ENCODE measurements around the gene CDK5R1.
"Not testable (repeated sequence)": the region's sequence is repeated elsewhere in the genome, so short reads cannot be mapped to it uniquely, and the experiment has no call there.

The CDK5R1 gene

GRCh38 chr17:32519228-32520103, 32.7 kb downstream of the CDK5R1 start:
- DNase-seq: peak; percentile 67 to 68

DNA sequence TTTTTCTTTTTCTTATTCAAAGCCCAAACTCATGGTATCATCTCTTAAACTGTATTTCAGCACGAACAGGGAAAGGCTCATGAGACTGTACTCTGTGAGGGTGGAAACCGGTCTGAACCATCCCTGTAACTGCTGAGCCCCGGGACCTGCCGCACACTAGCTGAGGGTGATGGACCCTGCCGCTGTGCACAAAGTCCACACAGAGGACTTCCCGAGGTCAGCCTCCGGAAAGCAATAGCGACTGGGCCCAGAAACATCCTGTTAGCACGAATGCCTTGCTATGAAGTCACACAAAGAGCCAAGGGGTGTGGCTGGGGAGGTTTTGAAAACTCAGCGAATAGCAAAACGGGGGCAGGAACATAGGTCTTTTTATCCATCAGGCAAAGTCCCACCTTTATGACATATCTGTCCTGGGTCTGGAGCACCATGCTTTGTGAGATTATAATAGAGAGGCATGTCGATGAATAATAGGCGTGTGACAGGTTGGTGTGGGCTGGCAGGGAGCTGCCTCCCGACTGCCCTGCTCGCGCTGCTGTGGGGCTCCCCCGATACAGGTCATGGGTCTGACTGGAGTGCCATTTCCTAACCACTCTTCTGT, 33.4 kb downstream of the CDK5R1 start:
- DNase-seq: peak; percentile 32 to 34

DNA sequence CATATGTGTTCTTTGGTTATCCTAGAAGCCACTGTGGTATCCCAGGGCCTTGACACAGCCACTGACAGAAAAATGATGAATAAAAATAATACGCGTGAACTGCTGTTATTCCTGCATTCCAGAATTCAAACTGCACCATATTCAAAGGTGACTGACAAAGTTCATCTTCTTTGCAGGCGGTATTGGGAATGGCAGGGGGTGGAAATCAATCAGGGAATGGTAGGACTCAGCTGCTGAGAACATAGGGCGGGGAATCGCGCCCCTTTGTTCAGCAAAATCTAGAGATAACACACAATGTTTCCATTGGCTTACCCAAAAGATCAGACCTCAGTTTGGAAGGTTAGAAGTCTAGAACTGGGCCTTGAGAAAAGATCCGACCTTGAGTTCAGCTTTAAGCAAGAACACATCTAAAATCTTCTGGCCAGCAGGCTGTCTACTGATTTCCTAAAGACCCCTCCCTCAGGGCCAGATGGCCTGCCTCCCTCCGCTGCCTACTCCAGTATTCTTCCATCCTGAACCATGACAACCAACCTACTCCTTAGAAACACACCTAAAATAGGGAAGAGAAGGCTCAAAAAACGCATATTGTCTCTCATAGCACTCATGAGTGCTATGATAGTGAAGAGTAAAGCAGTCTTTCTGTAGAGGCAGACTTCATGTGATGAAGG, 34.1 kb downstream of the CDK5R1 start:
- DNase-seq: no peak

DNA sequence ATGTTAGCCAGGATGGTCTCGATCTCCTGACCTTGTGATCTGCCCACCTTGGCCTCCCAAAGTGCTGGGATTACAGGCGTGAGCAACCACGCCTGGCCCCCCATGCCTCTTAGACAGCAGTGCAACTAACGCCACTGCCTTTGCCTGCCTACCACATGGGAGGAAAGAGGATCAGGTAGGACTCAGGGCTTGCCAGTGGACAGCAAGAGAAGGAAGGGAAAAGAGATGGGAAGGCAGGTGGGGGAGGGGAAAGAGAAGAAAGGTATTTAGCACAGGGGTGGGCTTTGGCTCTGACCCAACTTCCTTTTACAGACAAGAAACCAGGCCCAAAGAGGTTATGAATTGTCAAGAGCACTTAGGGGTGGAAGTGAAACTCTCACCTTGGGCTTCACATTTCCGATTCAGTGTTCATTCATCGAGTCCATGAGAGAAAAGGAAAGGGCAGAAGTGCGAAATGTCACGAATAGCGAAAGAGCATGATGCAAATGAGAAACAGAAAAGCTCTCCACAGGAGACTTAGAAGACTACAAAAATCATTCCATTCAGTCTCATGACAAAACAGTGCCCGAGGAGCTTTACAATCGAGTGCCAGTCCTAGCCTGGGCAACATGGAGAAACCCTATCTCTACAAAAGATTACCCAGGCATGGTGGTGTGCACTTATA, 36.4 kb downstream of the CDK5R1 start:
- no peak for DNase-seq

GRCh38 chr17:32523827-32524552, 37.2 kb downstream of the CDK5R1 start:
- DNase-seq: no peak

DNA sequence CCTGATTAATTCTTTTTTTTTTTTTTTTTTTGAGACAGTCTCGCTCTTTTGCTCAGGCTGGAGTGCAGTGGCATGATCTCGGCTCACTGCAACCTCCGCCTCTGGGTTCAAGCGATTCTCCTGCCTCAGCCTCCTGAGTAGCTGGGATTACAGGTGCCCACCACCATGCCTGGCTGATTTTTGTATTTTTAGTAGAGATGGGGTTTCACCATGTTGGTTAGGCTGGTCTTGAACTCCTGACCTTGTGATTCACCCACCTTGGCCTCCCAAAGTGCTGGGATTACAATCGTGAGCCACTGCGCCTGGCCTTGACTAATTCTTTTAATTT, 37.7 kb downstream of the CDK5R1 start:
- not testable (repeated sequence) for DNase-seq

DNA sequence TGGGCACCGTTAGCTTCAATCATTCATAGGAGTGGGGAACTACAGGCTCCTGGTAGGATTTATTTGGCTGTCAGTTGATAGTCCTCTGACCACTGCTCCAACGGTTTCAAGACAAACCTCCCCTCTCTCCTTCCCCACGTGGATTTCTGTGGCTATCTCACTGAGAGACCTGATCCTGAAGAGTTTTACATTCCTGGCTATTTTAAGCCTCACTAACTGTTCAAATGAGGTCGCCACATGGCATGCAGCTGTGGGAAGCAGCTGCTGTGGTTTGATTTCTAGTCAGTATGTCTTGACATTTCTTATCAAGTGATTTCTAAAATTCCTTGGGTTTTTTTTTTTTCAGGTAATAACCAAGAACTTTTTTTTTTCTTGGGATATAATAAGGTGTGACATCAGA, 38.3 kb downstream of the CDK5R1 start:
- DNase-seq: no peak

DNA sequence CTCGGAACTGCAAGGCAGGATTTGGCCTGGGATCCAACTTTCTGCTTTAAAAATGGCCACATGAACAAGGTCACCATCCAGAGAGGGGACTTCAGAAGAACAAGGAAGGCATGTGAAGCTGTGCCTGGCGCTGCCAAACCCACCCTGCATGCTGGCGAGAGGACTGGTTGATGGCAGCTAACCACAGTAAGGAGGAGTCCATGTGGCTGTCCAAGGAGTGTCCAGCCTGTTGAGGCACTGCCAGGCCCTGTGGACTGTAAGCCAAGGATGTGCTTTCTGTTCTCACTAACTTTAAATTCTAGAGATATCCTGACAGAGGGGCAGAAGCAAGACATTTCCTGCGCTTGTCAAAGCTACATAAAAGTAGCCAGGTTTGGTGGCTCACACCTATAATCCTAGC, 40.4 kb downstream of the CDK5R1 start:
- DNase-seq: no peak

DNA sequence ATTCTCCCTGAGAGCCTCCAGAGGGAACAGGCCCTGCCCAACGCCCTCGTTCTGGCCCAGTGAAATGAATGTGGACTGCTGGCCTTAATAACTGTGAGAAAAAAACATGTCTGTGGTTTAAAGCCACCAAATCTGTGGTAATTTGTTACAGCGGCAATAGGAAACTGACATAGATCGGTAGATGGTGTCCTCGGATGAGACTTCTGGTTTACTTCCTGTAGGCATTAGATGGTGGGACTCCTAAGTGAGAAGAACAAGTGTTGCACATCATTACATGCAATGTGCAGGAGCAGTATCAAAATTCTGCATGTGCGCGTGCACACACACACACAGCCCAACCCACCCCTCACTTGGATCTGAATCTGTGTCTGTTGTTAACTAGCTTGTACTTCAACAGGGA, 42.0 kb downstream of the CDK5R1 start:
- DNase-seq: no peak

GRCh38 chr17:32529604-32530003, 42.8 kb downstream of the CDK5R1 start:
- no peak for DNase-seq

DNA sequence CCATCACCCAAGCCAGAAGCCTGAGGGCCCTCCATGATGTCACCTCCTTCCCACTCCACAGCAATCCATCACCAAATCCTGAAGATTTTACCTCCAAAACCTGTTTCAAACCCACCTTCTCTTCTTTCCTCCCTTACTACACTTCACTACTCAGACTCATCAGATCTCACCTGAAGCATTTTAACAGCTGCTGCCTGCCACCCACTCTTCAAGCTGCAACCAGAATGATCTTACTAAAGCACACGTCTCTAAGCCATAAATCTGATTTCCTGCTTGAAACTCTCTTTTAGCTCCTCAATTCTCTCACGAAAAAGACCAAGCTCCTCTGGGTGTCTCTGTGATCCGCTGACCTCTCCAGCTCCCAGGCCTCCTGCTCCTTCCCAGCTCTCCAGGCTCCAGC, 46.5 kb downstream of the CDK5R1 start:
- no peak for DNase-seq

GRCh38 chr17:32536736-32537643, 50.2 kb downstream of the CDK5R1 start:
- DNase-seq: no peak
